ENCODE measurements around the gene NUAK2. TPM values are rescaled to one million over a fixed set of nuclear protein-coding genes. Genes with fewer than 3 reads are reported as not detected.

NUAK2 gene
- total and polyA plus RNA-seq, 2 donors (not counting 3 experiments of a cell fraction or from before 2014, with no cell fraction given), result 1.8 to 2.5 TPM

- dilution Hi-C loops (cut with MboI; ENCODE audit: extremely low pct_ligation_motif_present, low sequenced_read_pairs), result no loop called here
- Histone ChIP-seq H3K9me3 (replicated peaks; ENCODE audit: control insufficient read depth, insufficient read depth, low read length) (no peaks in the 10 kb centered on the region), H3K36me3 (ENCODE audit: control insufficient read depth in 2 of 2, extremely low read depth in 1 of 2, insufficient read depth in 2 of 2, low read length in 2 of 2) (no peaks in the 10 kb centered on the region), H3K9me1 (replicated peaks; ENCODE audit: control insufficient read depth, extremely low read depth, insufficient read depth, low read length) (no peaks in the 10 kb centered on the region), H3K27ac (ENCODE audit: insufficient read depth, low read depth, low read length) (no peak overlapping the region), H2AFZ (ENCODE audit: low read depth, low read length) (no peak overlapping the region), H3K4me1 (ENCODE audit: control insufficient read depth, extremely low read depth, insufficient read depth, low read length) (peaks cover 18% of the 10 kb centered on the region), H3K79me2 (ENCODE audit: control insufficient read depth, insufficient read depth, low read length) (no peaks in the 10 kb centered on the region), H3K4me3 (replicated peaks in 1 of 3; ENCODE audit: insufficient read depth in 1 of 3, low read depth in 1 of 3, low read length in 3 of 3) (no peak overlapping the region), H4K20me1 (replicated peaks; ENCODE audit: control insufficient read depth, extremely low read depth, insufficient read depth, low read length) (no peaks in the 10 kb centered on the region), H3K4me2 (ENCODE audit: insufficient read depth, low read length) (no peak overlapping the region), H3K9ac (replicated peaks; ENCODE audit: extremely low read depth, insufficient read depth, low read length) (no peak overlapping the region), H3K27me3 (ENCODE audit: control insufficient read depth in 2 of 2, insufficient read depth in 2 of 2, low read length in 2 of 2) (no peaks in the 10 kb centered on the region)
- no TSS peak for BruUV-seq (replicated peaks)
- TF ChIP-seq POLR2A (IDR thresholded peaks at IDR 0.05; ENCODE audit: low read depth, low read length) (no peak), FOS (IDR thresholded peaks at IDR 0.05; ENCODE audit: borderline replicate concordance, insufficient read depth, low read length) (no peak), JUN (IDR thresholded peaks at IDR 0.05; ENCODE audit: borderline replicate concordance, insufficient read depth, insufficient read length, low read depth) (no peak), MYC (IDR thresholded peaks at IDR 0.05; ENCODE audit: low read depth, low read length) (no peak), CTCF (IDR thresholded peaks at IDR 0.05; ENCODE audit: extremely low read depth in 1 of 2, insufficient read depth in 1 of 2, low read depth in 1 of 2, low read length in 2 of 2) (no peak), MAX (IDR thresholded peaks at IDR 0.05; ENCODE audit: insufficient read depth, insufficient read length) (no peak), GATA2 (IDR thresholded peaks at IDR 0.05; ENCODE audit: insufficient read depth, insufficient read length, low read depth, low read length) (no peak), POLR2AphosphoS5 (IDR thresholded peaks at IDR 0.05; ENCODE audit: insufficient read depth, low read depth, low read length) (no peak), EZH2 (IDR thresholded peaks at IDR 0.05; ENCODE audit: borderline replicate concordance, low read depth, low read length, severe bottlenecking) (no peak)
- FAIRE-seq, result no peak
- intact Hi-C loops (cut with micrococcal nuclease), result loop anchor here (2.0 kb wide), 2 partner anchors 157 to 197 kb away; no protein-coding TSS in a partner anchor
- ChIA-PET POLR2A (no interaction called here), CTCF (interaction anchor here (0.7 to 7.2 kb wide), 12 partner anchors 11 to 316 kb away, joined by 3 to 113 read pairs (median 18); partner anchors contain the start of gene TMCC2)
- DNase-seq (ENCODE audit: low read depth, low spot score), result no peak
Observed at GRCh38 chr1:205257735-205258134, 63.8 kb downstream of the NUAK2 start.
